Measurements from ENCODE around the gene MEGF10.
"Not testable (repeated sequence)": the region's sequence is repeated elsewhere in the genome, so short reads cannot be mapped to it uniquely, and the experiment has no call there.

MEGF10 gene

GRCh38 chr5:127293373-127293772 is 2.8 kb downstream of the MEGF10 start:
- Histone ChIP-seq H3K27me3 (ENCODE audit: insufficient read depth, low read length, poor library complexity) (no peaks in the 10 kb centered on the region), H3K4me2 (ENCODE audit: insufficient read depth, low read length) (no peak overlapping the region), H3K27ac (ENCODE audit: low read length) (no peak overlapping the region), H4K20me1 (ENCODE audit: insufficient read depth, low read length) (no peaks in the 10 kb centered on the region), H3K36me3 (ENCODE audit: insufficient read depth, low read length) (no peaks in the 10 kb centered on the region), H3K4me1 (ENCODE audit: insufficient read depth, low read length) (no peaks in the 10 kb centered on the region), H3K4me3 (ENCODE audit: low read depth in 1 of 2, low read length in 2 of 2) (no peak overlapping the region), H3K79me2 (ENCODE audit: insufficient read depth, low read length) (no peaks in the 10 kb centered on the region), H3K9me3 (ENCODE audit: insufficient read depth, low read length, severe bottlenecking) (no peaks in the 10 kb centered on the region), H3K9ac (ENCODE audit: low read depth, low read length) (no peak overlapping the region), H2AFZ (ENCODE audit: low read depth, low read length) (no peak overlapping the region)
- TF ChIP-seq EZH2 (IDR thresholded peaks at IDR 0.05; ENCODE audit: borderline replicate concordance, low read depth, low read length, severe bottlenecking) (no peak), CTCF (IDR thresholded peaks at IDR 0.05; ENCODE audit: borderline replicate concordance, extremely low read depth, low read length, poor library complexity, severe bottlenecking) (no peak)
- no peak for ATAC-seq (ENCODE audit: insufficient read depth, low read depth)
- DNase-seq: no peak

GRCh38 chr5:127294829-127295228 is 4.2 kb downstream of the MEGF10 start:
- Histone ChIP-seq H3K79me2 (ENCODE audit: insufficient read depth, low read length) (no peaks in the 10 kb centered on the region), H4K20me1 (ENCODE audit: insufficient read depth, low read length) (no peaks in the 10 kb centered on the region)
- ATAC-seq (ENCODE audit: insufficient read depth, low read depth): no peak

GRCh38 chr5:127295454-127295853 is 4.9 kb downstream of the MEGF10 start:
- no peak overlapping the region for H3K9ac ChIP-seq (ENCODE audit: low read depth, low read length)
- H3K9me3 ChIP-seq (ENCODE audit: insufficient read depth, low read length, severe bottlenecking): no peaks in the 10 kb centered on the region
- DNase-seq: no peak
- no peaks in the 10 kb centered on the region for H3K36me3 ChIP-seq (ENCODE audit: insufficient read depth, low read length)
- H3K4me2 ChIP-seq (ENCODE audit: insufficient read depth, low read length): no peak overlapping the region
- no peak overlapping the region for H3K27ac ChIP-seq (ENCODE audit: low read length)
- no peaks in the 10 kb centered on the region for H3K27me3 ChIP-seq (ENCODE audit: insufficient read depth, low read length, poor library complexity)
- no peaks in the 10 kb centered on the region for H4K20me1 ChIP-seq (ENCODE audit: insufficient read depth, low read length)
- no peaks in the 10 kb centered on the region for H3K4me1 ChIP-seq (ENCODE audit: insufficient read depth, low read length)
- TF ChIP-seq CTCF (IDR thresholded peaks at IDR 0.05; ENCODE audit: borderline replicate concordance, extremely low read depth, low read length, poor library complexity, severe bottlenecking) (no peak), EZH2 (IDR thresholded peaks at IDR 0.05; ENCODE audit: borderline replicate concordance, low read depth, low read length, severe bottlenecking) (no peak)
- no peak overlapping the region for H3K4me3 ChIP-seq (ENCODE audit: low read depth in 1 of 2, low read length in 2 of 2)
- H3K79me2 ChIP-seq (ENCODE audit: insufficient read depth, low read length): no peaks in the 10 kb centered on the region
- no peak for ATAC-seq (ENCODE audit: insufficient read depth, low read depth)
- H2AFZ ChIP-seq (ENCODE audit: low read depth, low read length): no peak overlapping the region

More at GRCh38 chr5:127294829-127295228, 4.2 kb downstream of the MEGF10 start:
- Histone ChIP-seq H3K4me2 (ENCODE audit: insufficient read depth, low read length) (no peak overlapping the region), H3K9me3 (ENCODE audit: insufficient read depth, low read length, severe bottlenecking) (no peaks in the 10 kb centered on the region), H3K36me3 (ENCODE audit: insufficient read depth, low read length) (no peaks in the 10 kb centered on the region), H3K27ac (ENCODE audit: low read length) (no peak overlapping the region), H3K4me3 (ENCODE audit: low read depth in 1 of 2, low read length in 2 of 2) (no peak overlapping the region), H3K27me3 (ENCODE audit: insufficient read depth, low read length, poor library complexity) (no peaks in the 10 kb centered on the region), H3K4me1 (ENCODE audit: insufficient read depth, low read length) (no peaks in the 10 kb centered on the region), H3K9ac (ENCODE audit: low read depth, low read length) (no peak overlapping the region), H2AFZ (ENCODE audit: low read depth, low read length) (no peak overlapping the region)
- no peak for DNase-seq
- TF ChIP-seq EZH2 (IDR thresholded peaks at IDR 0.05; ENCODE audit: borderline replicate concordance, low read depth, low read length, severe bottlenecking) (no peak), CTCF (IDR thresholded peaks at IDR 0.05; ENCODE audit: borderline replicate concordance, extremely low read depth, low read length, poor library complexity, severe bottlenecking) (no peak)

GRCh38 chr5:127296321-127296720 is 5.7 kb downstream of the MEGF10 start:
- H2AFZ ChIP-seq (ENCODE audit: low read depth, low read length): no peak overlapping the region
- no peak for DNase-seq
- ATAC-seq (ENCODE audit: insufficient read depth, low read depth): no peak
- H3K4me1 ChIP-seq (ENCODE audit: insufficient read depth, low read length): no peaks in the 10 kb centered on the region
- H4K20me1 ChIP-seq (ENCODE audit: insufficient read depth, low read length): no peaks in the 10 kb centered on the region
- H3K4me2 ChIP-seq (ENCODE audit: insufficient read depth, low read length): no peak overlapping the region
- H3K36me3 ChIP-seq (ENCODE audit: insufficient read depth, low read length): no peaks in the 10 kb centered on the region
- H3K79me2 ChIP-seq (ENCODE audit: insufficient read depth, low read length): no peaks in the 10 kb centered on the region
- H3K9me3 ChIP-seq (ENCODE audit: insufficient read depth, low read length, severe bottlenecking): no peaks in the 10 kb centered on the region
- no peak overlapping the region for H3K4me3 ChIP-seq (ENCODE audit: low read depth in 1 of 2, low read length in 2 of 2)
- no peak overlapping the region for H3K27ac ChIP-seq (ENCODE audit: low read length)
- TF ChIP-seq CTCF (IDR thresholded peaks at IDR 0.05; ENCODE audit: borderline replicate concordance, extremely low read depth, low read length, poor library complexity, severe bottlenecking) (no peak), EZH2 (IDR thresholded peaks at IDR 0.05; ENCODE audit: borderline replicate concordance, low read depth, low read length, severe bottlenecking) (no peak)
- H3K27me3 ChIP-seq (ENCODE audit: insufficient read depth, low read length, poor library complexity): no peaks in the 10 kb centered on the region
- no peak overlapping the region for H3K9ac ChIP-seq (ENCODE audit: low read depth, low read length)

GRCh38 chr5:127296894-127297293 is 6.3 kb downstream of the MEGF10 start:
- not testable (repeated sequence) for H3K27ac ChIP-seq (ENCODE audit: low read length); H3K4me2 ChIP-seq (ENCODE audit: insufficient read depth, low read length); H2AFZ ChIP-seq (ENCODE audit: low read depth, low read length); H3K9me3 ChIP-seq (ENCODE audit: insufficient read depth, low read length, severe bottlenecking); H3K27me3 ChIP-seq (ENCODE audit: insufficient read depth, low read length, poor library complexity); H3K36me3 ChIP-seq (ENCODE audit: insufficient read depth, low read length); H3K9ac ChIP-seq (ENCODE audit: low read depth, low read length); H4K20me1 ChIP-seq (ENCODE audit: insufficient read depth, low read length); H3K4me1 ChIP-seq (ENCODE audit: insufficient read depth, low read length); DNase-seq; H3K79me2 ChIP-seq (ENCODE audit: insufficient read depth, low read length); H3K4me3 ChIP-seq (ENCODE audit: low read depth in 1 of 2, low read length in 2 of 2); ATAC-seq (ENCODE audit: insufficient read depth, low read depth)
